GM19240 (cell line): ENCODE measurements around the gene LYZL6.
"Not testable (repeated sequence)": the region's sequence is repeated elsewhere in the genome, so short reads cannot be mapped to it uniquely, and the experiment has no call there.

Experiments used
- DNase-seq: peaks from one replicate; pipeline ENCODE4 v3.0.0; 2011; ENCODE audit warnings: low spot score; ENCODE audit not compliant: insufficient read length

The LYZL6 gene

DNA sequence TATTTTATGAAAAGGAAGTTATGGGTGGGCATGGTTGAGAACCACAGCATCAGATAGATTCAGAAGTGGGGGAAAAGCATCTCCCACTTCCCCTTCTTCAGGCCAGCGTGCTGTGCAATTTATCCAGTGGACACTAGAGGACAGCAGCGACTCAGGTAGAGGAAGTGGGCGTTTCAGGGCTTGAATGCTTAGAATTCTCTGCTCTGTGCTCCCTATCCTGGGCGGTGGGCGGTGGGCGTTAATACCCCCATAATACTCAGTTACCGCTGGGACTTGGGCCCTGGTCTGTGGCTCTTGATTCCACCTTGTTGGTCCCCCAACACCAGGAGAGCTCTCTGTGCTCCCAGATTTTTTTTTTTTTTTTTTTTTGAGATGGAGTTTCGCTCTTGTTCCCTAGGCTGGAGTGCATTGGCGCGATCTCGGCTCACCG is 3.7 kb upstream of the LYZL6 start:
- peak; percentile 16 for DNase-seq

DNA sequence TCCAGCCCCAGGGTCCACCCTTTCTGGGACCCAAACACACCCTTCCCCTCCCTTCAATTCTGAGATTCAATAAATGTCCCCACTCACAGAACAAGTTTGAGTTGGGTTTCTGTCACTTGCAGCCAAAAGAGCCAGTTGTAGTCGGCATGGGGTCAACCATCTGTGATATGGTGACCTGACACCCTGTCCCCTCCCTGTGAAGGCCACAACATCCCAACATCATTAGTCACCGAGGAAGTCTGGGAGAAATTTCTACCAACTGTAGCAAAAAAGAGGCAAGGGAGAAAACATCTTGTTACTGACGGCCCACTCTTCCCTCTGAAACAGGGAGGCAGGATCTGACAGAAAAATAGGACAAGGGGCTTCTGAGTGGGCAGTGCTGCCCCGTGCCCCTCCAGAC is 638 bp upstream of the LYZL6 start:
- no peak for DNase-seq

DNA sequence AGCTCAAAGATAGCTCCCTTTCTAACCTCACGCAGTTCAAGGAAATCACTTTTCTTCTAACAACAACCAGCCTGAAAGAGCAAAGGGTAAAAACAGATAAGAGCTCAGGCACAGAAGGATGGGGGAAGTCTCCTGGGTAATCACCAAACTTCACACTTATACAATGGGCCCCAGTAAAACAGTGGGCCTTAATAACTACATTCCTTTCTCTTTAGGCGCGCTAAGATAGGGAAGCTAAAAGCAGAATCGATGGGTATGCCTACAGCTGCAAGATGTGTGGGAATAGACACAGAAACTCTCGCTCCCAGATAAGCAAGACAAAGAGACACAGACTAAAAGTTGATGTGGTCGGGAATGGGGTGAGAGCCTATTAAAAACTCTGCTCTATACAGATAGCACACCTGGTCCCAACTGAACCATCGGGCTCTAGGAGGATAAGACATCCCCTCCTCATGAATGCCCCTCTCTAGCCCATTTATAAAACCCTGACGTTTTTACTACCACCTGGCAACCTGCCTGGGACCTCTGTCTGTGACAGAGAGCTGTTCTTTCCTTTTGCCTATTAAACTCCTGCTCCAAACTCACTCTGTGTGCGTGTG is 826 bp downstream of the LYZL6 start:
- DNase-seq = no peak

DNA sequence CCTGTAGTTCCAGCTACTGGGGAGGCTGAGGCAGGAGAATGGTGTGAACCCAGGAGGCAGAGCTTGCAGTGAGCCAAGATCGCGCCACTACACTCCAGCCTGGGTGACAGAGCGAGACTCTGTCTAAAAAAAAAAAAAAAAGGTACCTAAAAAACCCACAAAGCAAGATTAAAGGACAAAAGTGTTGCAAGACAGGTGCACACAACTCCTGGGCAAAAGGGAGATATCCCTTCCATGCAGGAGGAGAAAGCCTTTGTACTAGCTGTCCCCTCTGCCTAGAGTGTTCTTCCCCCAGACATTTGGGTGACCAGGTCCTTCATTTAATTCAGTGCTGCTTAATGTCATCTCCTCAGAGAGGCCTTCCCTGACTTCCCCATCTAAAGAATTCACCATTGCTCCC is 5.0 kb downstream of the LYZL6 start:
- DNase-seq = not testable (repeated sequence)

DNA sequence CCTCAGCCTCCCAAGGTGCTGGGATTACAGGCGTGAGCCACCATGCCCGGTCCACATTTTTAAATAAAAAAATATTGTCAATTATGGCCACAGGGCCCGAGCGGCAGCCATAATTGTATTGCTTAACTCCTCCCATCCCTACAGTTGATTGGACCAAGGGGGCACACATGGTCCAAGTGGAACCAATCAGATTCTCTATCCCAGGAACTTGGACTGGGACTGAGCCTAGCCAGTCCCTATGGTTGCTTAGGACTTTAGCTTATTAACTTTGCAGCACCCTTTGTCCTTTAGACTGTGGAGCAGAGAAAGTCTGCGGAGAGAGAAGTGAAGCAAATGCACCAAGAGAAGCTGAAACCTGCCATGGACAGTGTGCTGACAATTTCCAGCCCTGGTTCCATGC is 7.5 kb downstream of the LYZL6 start:
- no peak for DNase-seq

DNA sequence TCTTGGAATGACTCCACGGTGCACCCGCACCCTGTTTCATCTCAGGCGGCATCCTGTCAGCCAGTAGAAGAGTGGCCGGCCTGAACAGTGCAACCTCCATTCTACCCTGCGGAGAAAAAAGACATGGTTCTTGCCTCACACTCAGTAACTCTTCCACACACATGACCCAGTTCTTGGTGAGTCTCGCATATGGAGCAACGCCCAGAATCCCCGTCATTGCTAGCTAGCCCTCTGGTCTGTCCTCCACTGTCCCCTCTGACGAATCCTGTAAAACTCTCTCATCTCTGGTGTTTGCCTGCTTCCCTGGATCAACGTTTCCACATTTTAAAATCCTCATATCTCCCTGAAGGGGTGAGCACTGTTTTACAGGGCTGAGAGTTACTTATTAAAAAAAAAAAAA is 8.8 kb downstream of the LYZL6 start:
- DNase-seq = no peak

DNA sequence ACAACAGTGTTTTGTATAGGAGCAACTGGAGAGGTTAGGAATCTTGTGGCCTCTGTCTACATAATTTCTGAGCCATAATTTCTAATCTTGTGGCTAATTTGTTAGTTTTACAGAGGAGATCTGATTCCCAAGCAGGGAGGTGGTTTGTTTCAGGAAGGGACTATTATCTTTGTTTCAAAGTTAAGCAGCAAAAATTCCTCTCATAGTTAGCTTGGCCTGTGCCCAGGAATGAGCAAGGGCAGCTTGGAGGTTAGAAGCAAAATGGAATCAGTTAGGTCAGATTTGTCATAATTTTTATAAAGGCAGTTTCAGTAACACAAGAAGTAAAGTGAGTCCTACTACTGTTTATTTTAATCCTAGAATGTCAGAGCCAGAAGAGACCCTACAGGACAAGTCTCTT is 10.9 kb downstream of the LYZL6 start:
- no peak for DNase-seq

DNA sequence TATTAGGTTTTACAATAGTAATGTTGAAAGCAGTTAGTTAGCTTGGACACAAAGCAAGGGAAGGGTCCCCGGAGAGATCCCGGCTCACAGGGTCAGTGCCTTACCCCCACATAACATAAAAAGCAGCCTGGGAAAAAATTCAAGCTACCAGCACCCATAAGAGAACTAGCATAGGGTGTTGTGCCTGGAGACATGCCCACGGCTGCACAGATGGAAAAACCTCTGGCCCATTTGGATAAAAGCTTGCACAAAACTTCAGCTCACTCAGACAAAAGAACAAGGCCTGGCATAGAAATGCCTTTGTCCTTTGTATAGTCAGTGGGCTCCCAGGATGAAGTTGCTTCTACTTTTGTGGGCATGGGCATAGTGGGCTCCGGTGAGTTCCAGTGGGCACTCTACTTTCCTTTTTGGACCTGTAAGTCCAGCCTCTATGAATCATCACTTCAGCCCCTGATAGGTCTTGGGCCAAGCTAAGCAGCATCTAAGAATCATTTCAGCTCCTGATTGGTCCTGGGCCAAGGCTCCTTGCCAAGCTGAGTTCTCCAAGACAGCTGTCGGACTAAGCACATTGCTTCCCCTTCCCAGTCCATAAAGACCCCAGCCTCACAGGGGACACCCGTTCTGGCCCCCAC is 11.6 kb downstream of the LYZL6 start:
- no peak for DNase-seq

DNA sequence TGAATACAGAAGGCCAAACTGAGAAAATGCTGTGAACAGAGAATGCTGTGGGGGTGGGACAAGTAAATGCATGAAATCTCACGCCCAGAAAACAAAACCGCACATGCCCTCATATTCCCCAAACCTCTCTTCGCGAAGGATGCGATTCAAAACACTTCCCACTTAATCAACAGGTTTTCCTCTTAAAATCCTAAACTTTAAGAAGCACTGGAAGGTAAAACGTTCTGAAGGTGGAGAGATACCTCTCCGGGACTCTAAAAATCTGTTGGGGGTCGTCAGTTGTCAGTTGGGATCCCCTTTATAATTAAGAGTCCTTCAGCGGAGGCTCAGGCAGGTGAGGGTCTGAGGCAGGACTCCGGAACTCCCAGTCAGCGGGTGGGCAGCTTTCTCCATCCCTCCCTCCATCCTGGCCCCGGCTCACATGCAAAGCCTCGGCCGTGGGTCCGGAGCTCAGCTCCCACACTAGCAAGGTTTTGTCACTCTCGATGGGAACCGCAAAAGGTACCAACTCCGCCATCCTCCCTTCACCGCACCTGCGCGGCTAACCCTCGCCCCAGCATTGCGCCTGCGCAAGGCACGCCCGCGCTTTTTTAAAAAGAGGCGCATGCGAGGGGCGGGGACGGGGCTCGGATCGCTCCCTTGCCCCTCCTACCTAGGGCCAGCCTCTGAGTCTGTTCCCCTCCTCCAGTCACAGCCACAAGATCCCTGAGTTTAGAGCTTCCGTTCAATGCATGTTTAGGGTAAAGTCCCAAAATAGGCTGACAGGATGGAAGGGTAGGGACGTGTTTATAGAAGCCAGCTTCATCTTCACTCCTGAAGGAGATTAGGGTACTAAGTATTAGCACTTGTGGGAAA is 13.1 kb downstream of the LYZL6 start, which contains the start of gene RDM1:
Gene RDM1, minus strand, starts transcription at position 563 of the 855 bp plus-strand sequence. Its CDS starts 46 bp downstream, at position 517.
- peak; percentile 94 for DNase-seq

DNA sequence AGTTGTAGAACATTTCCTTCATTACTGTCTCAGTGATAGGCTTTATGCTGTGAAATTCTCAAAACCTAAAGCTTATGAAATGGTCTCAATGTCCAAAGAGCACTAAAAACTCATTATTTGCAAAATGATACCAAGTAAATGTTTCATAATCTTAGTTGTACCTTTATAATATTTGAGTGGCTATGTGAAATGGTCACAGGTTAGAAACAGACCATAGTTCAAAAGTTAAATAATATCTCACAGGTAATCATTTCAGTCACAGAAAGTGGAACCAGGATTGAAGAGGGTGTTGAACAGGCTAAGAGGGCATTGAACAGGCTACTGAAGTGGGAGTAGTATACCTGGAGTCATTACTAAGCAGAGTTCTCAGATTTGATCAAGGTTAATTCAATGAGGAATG is 15.8 kb downstream of the LYZL6 start:
- DNase-seq = no peak

DNA sequence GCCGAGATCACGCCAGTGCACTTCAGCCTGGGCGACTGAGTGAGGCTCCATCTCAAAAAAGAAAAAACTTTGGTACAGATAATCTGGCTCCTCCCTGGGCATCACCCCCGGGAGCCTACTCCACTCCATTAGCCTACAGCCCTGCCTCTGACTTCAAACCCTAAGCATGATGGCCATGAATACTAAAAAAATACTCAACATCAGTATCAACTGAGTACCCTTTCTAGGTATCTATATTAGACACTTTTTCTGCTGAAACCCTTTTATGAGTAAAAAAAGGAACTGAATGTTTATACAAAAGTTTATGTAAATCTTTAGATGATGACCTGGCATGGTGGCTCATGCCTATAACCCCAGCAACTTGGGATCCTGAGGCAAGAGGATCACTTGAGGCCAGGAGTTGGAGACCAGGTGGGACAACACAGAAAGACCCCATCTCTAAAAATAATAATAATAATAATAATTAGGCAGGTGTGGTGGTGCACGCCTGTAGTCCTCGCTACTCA is 19.9 kb downstream of the LYZL6 start:
- DNase-seq = no peak

DNA sequence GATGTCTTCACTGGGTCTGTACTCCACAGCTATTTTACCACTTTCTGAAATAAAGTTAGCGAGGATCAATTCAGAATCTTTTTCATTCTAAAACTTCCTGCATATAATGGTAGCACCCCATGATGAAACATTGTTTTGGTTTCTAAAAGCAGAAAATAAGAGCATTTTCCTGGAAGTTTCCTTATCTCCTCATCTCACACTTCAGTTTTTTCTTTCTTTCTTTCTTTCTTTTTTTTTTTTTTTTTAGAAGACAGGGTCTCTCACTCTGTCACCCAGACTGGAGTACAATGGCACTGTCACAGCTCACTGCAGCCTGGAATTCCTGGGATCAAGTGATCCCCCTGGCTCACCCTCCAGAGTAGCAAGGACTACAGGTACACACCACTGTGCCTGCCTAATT is 23.3 kb downstream of the LYZL6 start:
- no peak for DNase-seq

DNA sequence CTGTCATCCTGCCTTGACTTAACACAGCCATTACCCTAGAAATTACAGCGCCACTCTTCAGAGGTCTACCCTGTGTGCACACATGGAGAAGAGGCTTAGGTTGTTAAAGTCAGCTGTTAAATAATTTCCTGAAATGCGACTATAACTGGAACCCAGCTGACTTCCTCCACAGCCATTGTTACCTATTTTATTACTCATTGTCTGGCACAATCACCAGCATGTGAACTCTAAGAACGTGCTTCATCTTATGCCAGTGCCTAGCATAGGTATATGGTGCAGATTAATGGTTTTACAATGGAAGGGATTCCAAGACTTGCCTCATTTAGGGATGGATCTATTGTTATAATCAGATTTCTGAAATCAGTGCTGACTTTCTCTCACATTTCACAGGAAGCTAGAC is 24.8 kb downstream of the LYZL6 start:
- no peak for DNase-seq

DNA sequence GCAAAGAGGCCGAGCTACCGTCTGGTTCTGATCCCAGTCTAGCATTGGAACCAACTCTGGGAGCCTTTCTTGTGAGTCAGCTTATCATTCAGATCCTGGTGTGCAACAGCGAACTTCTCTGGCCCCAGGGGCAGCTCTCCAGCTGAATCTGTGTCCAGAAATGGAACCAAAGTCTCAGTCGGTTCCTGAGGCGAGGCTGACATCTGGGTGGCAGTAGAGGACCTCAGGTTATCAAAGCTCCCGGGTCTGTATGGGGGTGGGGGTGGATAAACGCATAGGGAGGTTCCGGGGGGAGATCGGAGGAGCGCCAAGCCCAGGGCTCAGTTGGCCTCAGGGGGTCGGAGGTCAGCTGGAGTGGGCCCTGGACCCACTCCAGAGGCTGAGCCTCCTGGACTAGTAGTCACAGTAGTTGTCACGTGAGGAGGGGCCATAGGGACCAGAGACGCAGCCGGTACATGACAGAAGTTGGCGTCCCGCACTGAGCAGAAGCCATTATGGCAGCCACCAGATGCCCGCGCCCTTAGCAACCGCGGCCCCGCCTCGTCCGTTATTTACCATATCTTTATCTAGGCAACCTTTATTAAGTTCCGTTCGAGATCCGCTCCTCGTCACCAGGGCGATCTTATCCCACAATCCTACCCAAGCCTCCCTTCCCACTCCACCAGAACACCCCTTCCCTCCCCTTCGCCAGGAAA is 25.8 kb downstream of the LYZL6 start:
- DNase-seq = no peak

DNA sequence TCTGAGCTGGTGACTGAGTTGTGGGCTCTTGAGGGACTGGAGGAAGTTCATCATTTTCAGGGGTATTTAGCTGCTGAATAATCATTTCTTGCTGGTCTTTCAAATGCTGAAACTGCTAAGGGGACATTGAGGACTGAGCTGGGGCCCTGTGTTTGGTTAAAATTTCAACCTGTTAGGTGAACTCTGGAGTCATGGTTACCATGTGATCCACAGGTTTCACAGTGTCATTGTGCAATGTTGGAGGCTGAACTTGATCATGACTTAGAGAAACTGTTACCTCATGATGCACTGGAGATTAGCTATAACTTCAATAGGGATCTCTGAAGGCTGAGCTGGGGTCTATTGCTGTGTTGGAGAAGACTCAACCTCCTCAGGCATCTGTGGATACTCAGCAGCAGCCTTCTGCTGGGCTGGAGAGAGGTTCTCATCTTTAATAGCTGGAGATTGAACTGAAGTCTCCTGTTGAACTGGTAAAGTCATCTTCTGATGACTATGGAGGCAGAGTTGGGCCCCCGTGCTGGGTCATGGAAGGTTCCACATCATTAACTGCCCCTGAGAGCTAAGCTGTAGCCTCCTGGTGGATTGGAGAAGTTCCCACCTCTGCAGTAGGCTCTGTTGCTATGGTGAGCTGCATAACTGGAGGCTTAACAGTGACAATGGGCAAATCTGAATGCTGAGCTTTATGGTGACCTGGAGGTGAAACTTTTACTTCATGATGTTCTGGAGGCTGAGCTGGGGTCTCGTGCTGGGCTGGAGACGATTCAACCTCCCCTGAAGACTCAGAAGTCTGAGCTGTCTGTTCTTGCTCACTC is 28.2 kb downstream of the LYZL6 start:
- DNase-seq = no peak

DNA sequence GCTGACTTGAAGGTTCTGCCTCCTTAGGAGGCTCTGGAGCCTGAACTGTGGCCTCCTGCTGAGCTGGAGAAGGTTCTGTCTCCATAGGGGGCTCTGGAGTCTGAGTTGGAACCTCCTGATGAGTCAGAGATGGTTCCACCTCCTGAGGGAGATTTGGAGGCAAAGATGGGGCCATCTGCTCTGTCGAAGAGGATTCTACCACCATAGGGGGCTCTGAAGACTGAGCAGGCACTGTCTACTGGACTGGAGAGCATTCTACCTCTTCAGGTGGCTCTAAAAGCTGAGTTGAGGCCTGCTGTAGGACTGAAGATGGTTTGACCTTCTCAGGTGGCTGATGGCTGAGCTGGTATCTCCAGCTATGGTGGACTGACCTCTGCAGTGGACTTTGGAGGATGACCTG is 29.2 kb downstream of the LYZL6 start:
- no peak for DNase-seq

DNA sequence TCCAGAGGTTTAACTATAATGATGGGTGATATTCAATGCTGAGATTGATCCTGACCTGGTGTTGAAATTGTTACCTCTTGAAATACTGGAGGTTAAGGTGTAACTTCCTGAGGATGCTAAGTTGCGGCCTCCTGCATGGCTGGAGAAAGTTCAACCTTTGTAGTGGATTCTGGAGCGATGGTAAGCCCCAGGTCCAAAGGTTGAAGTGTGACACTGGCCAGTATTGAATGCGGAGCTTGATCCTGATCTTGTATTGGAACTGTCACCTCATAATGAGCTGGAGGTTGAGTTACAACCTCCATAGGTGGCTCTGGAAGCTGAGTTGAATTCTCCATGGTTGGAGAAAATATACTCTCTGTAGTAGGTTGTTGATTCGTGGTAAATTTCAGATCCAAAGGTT is 29.9 kb downstream of the LYZL6 start:
- DNase-seq = no peak

DNA sequence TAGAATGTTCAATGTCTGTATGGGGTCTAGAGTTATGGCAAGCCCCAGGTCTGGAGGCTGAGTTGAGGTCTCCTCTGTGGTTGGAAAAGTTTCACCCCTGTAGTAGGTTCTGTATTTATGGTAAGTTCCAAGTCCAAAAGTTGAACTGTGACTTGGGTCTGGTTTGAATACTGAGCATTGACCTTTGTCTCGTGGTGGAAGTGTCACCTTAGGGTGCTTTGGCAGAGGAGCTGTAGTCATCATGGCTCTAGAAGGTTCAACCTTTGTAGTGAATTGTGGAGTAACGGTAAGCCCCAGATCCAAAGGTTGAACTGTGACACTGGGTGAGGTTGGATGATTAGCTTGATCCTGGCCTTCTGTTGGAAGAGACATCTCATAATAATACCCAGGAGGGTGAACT is 30.6 kb downstream of the LYZL6 start:
- DNase-seq = no peak

DNA sequence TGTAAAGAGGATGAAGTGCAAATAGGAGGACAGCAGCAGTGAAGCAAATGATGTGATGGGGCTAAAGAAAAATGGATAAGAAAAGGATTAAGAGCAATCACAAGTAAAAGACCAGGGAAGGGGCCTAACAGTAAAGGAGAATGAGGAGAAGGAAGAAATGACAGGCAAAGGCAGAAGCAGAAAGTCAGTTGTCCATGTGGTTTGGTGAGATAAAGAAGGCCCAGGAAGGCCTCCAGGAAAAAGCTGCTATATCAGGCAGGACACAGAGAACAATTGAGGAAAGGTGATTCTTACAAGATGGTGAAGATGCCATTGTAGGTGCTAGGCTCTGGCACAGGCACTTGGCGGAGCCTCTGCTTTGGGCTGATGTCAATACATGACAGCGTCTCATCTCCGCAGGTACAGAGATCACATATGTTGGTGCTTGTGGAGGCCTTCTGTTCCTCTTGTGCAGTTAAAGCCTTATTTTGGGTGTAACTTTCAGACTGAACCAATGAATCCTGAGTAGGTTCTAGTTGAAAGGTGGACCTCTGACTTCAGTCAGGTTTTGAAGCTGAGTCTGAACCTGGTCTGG is 31.1 kb downstream of the LYZL6 start:
- DNase-seq = no peak

DNA sequence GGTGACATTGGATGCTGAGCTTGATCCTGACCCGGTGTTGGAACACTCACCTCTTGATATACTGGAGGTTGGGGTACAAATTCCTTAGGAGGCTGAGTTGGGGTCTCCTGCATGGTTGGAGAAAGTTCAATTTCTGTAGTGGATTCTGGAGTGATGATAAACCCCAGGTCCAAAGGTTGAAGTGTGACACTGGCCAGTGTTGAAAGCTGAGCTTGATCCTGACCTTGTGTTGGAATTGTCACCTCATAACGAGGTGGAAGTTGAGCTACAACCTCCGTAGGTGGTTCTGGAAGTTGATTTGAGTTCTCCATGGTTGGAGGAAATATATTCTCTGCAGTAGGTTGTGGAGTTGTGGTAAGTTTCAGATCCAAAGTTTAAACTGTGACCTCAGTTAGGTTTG is 34.1 kb downstream of the LYZL6 start:
- no peak for DNase-seq

DNA sequence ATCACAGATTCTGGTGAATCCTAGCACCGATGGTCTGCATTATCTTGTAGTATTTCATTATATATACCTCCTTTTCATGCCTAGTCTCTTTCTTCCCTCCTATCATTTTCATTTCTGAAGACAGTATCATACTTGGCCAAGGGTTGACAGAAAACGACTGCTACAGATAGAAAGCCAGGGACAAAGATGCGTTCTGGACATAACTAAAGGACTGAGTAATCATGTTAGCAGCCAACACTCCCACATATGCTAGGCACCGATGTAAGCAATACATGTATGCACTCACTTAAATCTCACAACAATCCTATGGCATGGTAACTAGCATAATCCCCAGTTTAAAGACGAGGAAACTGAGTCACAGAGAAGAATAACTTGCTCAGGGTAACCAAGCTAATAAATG is 35.8 kb downstream of the LYZL6 start:
- DNase-seq = no peak
